HepG2 (cell line): ENCODE measurements around the gene ZMIZ1. TPM values are rescaled to one million over a fixed set of nuclear protein-coding genes. Genes with fewer than 3 reads are reported as not detected.
A peak's percentile ranks its signal among the peaks of the same experiment; 100 is the strongest.

Source experiments
- ATAC-seq: fragments of 200-7000 bp; cut with Tn5 transposase; 3 replicates; pipeline ENCODE4 v1.9.1; 2020; ENCODE audit warnings: mild to moderate bottlenecking, moderate library complexity
- BruUV-seq: library from RNA; stranded (reverse); fragments of 400-500 nt; replicated peaks from 2 replicates; lab custom pipeline; 2021; lab: Mats Ljungman, UMichigan
- CTCF ChIA-PET: fragments of 300-600 bp; formaldehyde crosslinking; extraction: SDS; loops from one replicate; lab custom pipeline; 2021; ENCODE audit warnings: low total read pairs, inconsistent platforms, low intra/inter-chr PET ratio; lab: Yijun Ruan, JAX
- POLR2A ChIA-PET: fragments of 350-600 bp; sonication (Branson Sonifier 250); formaldehyde crosslinking; loops from one replicate; lab custom pipeline; 2020; ENCODE audit warnings: antibody characterized with exemption, inconsistent platforms; lab: Yijun Ruan, JAX
- DNase-seq: peaks from one replicate; pipeline ENCODE4 v3.0.0-alpha.2; 2015; ENCODE audit warnings: low spot score
- FAIRE-seq: peaks from 3 replicates; lab custom pipeline; 2011; peaks lifted over from hg19 to GRCh38; lab: Jason Lieb, UNC
- H2AFZ ChIP-seq: one replicate; pipeline ENCODE4 v1.6.1; 2011; ENCODE audit warnings: low read length, inconsistent platforms
- H3K27ac ChIP-seq: fragments of 300-600 bp; 3 replicates; pipeline ENCODE4 v1.8.0; 2011; ENCODE audit warnings: mixed run types, mild to moderate bottlenecking, mixed read lengths, low read length, inconsistent platforms; ENCODE audit not compliant: insufficient read depth; ENCODE audit errors: extremely low read length
- H3K27me3 ChIP-seq, 2 experiments: fragments of 200-600 bp in 1 of 2; 2 replicates in 1 of 2; 3 replicates in 1 of 2; pipeline versions ENCODE4 v1.6.0 to v1.8.0; 2011; ENCODE audit warnings: low read length in 2 of 2, mild to moderate bottlenecking in 2 of 2, moderate library complexity in 2 of 2, inconsistent platforms in 1 of 2; ENCODE audit not compliant: insufficient read depth in 2 of 2, control insufficient read depth in 1 of 2
- H3K36me3 ChIP-seq, 2 experiments: fragments of 200-600 bp in 1 of 2; replicated peaks in 1 of 2; 2 replicates in 1 of 2; 3 replicates in 1 of 2; pipeline versions ENCODE4 v1.5.1 to v1.8.0; 2011; ENCODE audit warnings: low read length in 2 of 2, inconsistent platforms in 1 of 2; ENCODE audit not compliant: insufficient read depth in 2 of 2, control insufficient read depth in 1 of 2
- H3K4me1 ChIP-seq: 2 replicates; pipeline ENCODE4 v1.5.1; 2012; ENCODE audit warnings: low read length, inconsistent platforms; ENCODE audit not compliant: insufficient read depth
- H3K4me2 ChIP-seq: 2 replicates; pipeline ENCODE4 v1.6.0; 2011; ENCODE audit warnings: low read depth, low read length, inconsistent platforms
- H3K4me3 ChIP-seq, 3 experiments: fragments of 200-600 bp in 1 of 3; sonication (generic), shearing (Covaris generic) in 1 of 3; replicated peaks in 1 of 3; 2 replicates each; pipeline ENCODE4 v1.5.1; 2011 to 2016; ENCODE audit warnings: low read length in 3 of 3, inconsistent platforms in 2 of 3, low read depth in 2 of 3, mild to moderate bottlenecking in 2 of 3, control low read depth in 1 of 3, mixed read lengths in 1 of 3; ENCODE audit not compliant: insufficient read depth in 1 of 3
- H3K79me2 ChIP-seq: one replicate; pipeline ENCODE4 v1.6.1; 2011; ENCODE audit warnings: low read length, inconsistent platforms; ENCODE audit not compliant: insufficient read depth
- H3K9ac ChIP-seq: 2 replicates; pipeline ENCODE4 v1.6.0; 2011; ENCODE audit warnings: mild to moderate bottlenecking, low read depth, low read length, inconsistent platforms; ENCODE audit not compliant: insufficient read depth
- H3K9me3 ChIP-seq: 2 replicates; pipeline ENCODE4 v1.5.1; 2012; ENCODE audit warnings: mild to moderate bottlenecking, low read length
- H4K20me1 ChIP-seq: 2 replicates; pipeline ENCODE4 v1.6.0; 2011; ENCODE audit warnings: inconsistent platforms, mild to moderate bottlenecking, low read length, moderate library complexity; ENCODE audit not compliant: insufficient read depth
- CBX5 ChIP-seq: sonication (generic); formaldehyde crosslinking; IDR thresholded peaks from 2 replicates; pipeline ENCODE4 v1.4.0; 2020; ENCODE audit warnings: missing genetic modification reagents, borderline replicate concordance
- CHD4 ChIP-seq: fragments of 200-600 bp; sonication (generic); IDR thresholded peaks from 2 replicates; pipeline ENCODE4 v1.7.0; 2017; ENCODE audit warnings: mild to moderate bottlenecking, low read length, borderline replicate concordance
- HNRNPLL ChIP-seq: fragments of 200-400 bp; formaldehyde crosslinking; IDR thresholded peaks from 2 replicates; pipeline ENCODE4 v1.6.1; 2017; ENCODE audit warnings: mild to moderate bottlenecking, low read depth, low read length; ENCODE audit not compliant: poor library complexity, severe bottlenecking
- SOX5 ChIP-seq: IDR thresholded peaks from 2 replicates; pipeline ENCODE4 v1.6.1; 2016; ENCODE audit warnings: borderline replicate concordance
- SP5 ChIP-seq: IDR thresholded peaks from 2 replicates; pipeline ENCODE4 v1.6.1; 2016; ENCODE audit warnings: low read depth, borderline replicate concordance
- WIZ ChIP-seq: sonication (generic); formaldehyde crosslinking; IDR thresholded peaks from 2 replicates; pipeline ENCODE4 v1.5.1; 2020; ENCODE audit warnings: mild to moderate bottlenecking, missing genetic modification reagents
- ZNF747 ChIP-seq: sonication (generic); formaldehyde crosslinking; IDR thresholded peaks from 2 replicates; pipeline ENCODE4 v1.8.1; 2023; ENCODE audit warnings: missing genetic modification reagents, mild to moderate bottlenecking, borderline replicate concordance
- WGBS: methylation state at CpG from one replicate; pipeline ENCODE4 v1.1.6; 2017; ENCODE audit warnings: low lambda C conversion rate; 5-methylcytosine and 5-hydroxymethylcytosine counted together
- in situ Hi-C: cut with HindIII; loops from 2 replicates; pipeline ENCODE4 v1.10.0; 2017; ENCODE audit warnings: low pct_unique_long_range_greater_than_20kb; ENCODE audit not compliant: extremely low pct_ligation_motif_present
- intact Hi-C: fragments of 100-400 bp; cut with micrococcal nuclease; formaldehyde crosslinking; loops from one replicate; pipeline ENCODE4 v1.10.0; 2022; ENCODE audit not compliant: unreplicated experiment
- polyA plus RNA-seq, 8 experiments: library from polyadenylated mRNA; depleted of rRNA in 3 of 8; stranded (reverse) in 7 of 8; unstranded in 1 of 8; fragments of >200 nt; fragmentation: Illumina TruSeq in 4 of 8; extraction: Trizol in 4 of 8; gene quantifications; 2 replicates each; pipeline versions ENCODE4 v1.2.1 to v1.2.3, GENCODE V29; 2011 to 2016; ENCODE audit warnings: low read depth in 4 of 8, missing spikeins in 1 of 8, mixed read lengths in 1 of 8; ENCODE audit not compliant: insufficient read depth in 1 of 8
- total RNA-seq, 5 experiments: library from RNA; depleted of rRNA; stranded (reverse); fragments of >200 nt; fragmentation: Illumina TruSeq; extraction: Trizol; gene quantifications; 2 replicates each; pipeline ENCODE4 v1.2.3, GENCODE V29; 2016; ENCODE audit warnings: low read depth in 1 of 5
- TF ChIP-seq, protein P1 (sequence below): sonication (generic); formaldehyde crosslinking; IDR thresholded peaks from 2 replicates; pipeline ENCODE4 v1.5.1; 2020; ENCODE audit warnings: missing genetic modification reagents, mild to moderate bottlenecking, borderline replicate concordance
- TF ChIP-seq, protein P2 (sequence below): sonication (generic); formaldehyde crosslinking; IDR thresholded peaks from 2 replicates; pipeline ENCODE4 v1.9.0; 2021; ENCODE audit warnings: missing genetic modification reagents, mild to moderate bottlenecking, borderline replicate concordance
- TF ChIP-seq, protein P3 (sequence below): IDR thresholded peaks from 2 replicates; pipeline ENCODE4 v1.6.1; 2016; ENCODE audit warnings: missing compliant biosample characterization, missing genetic modification reagents, borderline replicate concordance
- TF ChIP-seq, protein P4 (sequence below): sonication (generic); formaldehyde crosslinking; IDR thresholded peaks from one replicate; pipeline ENCODE4 v1.5.1; 2020; ENCODE audit warnings: mild to moderate bottlenecking, missing genetic modification reagents; ENCODE audit errors: not compliant biosample characterization

ZMIZ1 gene
- total and polyA plus RNA-seq, 2 of the 13 experiments (the other 11 are each of a cell fraction or from before 2014, with no cell fraction given), result 5.3 to 10.2 TPM

DNA sequence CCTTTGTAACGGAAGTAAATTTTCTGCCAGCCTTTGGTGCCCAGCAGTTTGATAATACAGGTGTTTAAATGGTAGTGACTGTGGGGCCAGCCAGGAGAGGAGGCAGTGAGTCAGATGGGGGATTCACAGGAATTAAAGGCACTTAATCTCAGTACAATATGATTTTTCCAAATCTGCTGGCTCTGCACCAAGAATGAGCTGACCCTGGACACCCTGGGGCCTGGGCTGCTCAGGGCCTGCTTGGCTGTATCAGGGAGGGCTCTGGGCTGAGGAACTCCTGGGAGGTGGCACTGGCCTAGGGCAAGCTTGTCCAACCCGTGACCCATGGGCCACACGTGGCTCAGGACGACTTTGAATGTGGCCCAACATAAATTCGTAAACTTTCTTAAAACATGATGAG lies 104.1 kb downstream of the ZMIZ1 start:
- H3K9ac ChIP-seq, result no peak overlapping the region
- H3K27me3 ChIP-seq, result no peaks in the 10 kb centered on the region
- H3K36me3 ChIP-seq, result peaks cover 32 to 70% of the 10 kb centered on the region in 2 experiments
- H2AFZ ChIP-seq, result no peak overlapping the region
- no peaks in the 10 kb centered on the region for H4K20me1 ChIP-seq
- in situ Hi-C loops, result no loop called here
- ChIA-PET CTCF (no interaction called here), POLR2A (no interaction called here)
- FAIRE-seq (no peak), DNase-seq (no peak), ATAC-seq (no peak)
- TF ChIP-seq, protein P1, sequence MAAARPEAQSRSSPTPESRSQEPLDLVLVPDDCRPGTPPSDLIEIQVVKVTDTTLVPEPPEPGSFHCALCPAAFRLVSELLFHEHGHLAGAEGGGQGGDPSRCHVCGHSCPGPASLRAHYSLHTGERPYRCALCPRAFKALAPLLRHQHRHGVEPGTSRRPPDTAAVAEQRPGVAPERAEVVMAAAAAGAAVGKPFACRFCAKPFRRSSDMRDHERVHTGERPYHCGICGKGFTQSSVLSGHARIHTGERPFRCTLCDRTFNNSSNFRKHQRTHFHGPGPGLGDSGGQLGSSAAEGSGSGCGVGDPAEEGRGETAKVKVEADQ (CRISPR knock-in tag), result no peak
- TF ChIP-seq WIZ (CRISPR knock-in tag), result no peak
- TF ChIP-seq, protein P2, sequence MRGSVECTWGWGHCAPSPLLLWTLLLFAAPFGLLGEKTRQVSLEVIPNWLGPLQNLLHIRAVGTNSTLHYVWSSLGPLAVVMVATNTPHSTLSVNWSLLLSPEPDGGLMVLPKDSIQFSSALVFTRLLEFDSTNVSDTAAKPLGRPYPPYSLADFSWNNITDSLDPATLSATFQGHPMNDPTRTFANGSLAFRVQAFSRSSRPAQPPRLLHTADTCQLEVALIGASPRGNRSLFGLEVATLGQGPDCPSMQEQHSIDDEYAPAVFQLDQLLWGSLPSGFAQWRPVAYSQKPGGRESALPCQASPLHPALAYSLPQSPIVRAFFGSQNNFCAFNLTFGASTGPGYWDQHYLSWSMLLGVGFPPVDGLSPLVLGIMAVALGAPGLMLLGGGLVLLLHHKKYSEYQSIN (CRISPR knock-in tag), result no peak
- no peak for TF ChIP-seq SP5
- no peak for TF ChIP-seq CBX5 (CRISPR knock-in tag)
- TF ChIP-seq, protein P3, sequence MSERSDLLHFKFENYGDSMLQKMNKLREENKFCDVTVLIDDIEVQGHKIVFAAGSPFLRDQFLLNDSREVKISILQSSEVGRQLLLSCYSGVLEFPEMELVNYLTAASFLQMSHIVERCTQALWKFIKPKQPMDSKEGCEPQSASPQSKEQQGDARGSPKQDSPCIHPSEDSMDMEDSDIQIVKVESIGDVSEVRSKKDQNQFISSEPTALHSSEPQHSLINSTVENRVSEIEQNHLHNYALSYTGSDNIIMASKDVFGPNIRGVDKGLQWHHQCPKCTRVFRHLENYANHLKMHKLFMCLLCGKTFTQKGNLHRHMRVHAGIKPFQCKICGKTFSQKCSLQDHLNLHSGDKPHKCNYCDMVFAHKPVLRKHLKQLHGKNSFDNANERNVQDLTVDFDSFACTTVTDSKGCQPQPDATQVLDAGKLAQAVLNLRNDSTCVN (CRISPR knock-in tag), result no peak
- no peak for TF ChIP-seq CHD4
- TF ChIP-seq, protein P4, sequence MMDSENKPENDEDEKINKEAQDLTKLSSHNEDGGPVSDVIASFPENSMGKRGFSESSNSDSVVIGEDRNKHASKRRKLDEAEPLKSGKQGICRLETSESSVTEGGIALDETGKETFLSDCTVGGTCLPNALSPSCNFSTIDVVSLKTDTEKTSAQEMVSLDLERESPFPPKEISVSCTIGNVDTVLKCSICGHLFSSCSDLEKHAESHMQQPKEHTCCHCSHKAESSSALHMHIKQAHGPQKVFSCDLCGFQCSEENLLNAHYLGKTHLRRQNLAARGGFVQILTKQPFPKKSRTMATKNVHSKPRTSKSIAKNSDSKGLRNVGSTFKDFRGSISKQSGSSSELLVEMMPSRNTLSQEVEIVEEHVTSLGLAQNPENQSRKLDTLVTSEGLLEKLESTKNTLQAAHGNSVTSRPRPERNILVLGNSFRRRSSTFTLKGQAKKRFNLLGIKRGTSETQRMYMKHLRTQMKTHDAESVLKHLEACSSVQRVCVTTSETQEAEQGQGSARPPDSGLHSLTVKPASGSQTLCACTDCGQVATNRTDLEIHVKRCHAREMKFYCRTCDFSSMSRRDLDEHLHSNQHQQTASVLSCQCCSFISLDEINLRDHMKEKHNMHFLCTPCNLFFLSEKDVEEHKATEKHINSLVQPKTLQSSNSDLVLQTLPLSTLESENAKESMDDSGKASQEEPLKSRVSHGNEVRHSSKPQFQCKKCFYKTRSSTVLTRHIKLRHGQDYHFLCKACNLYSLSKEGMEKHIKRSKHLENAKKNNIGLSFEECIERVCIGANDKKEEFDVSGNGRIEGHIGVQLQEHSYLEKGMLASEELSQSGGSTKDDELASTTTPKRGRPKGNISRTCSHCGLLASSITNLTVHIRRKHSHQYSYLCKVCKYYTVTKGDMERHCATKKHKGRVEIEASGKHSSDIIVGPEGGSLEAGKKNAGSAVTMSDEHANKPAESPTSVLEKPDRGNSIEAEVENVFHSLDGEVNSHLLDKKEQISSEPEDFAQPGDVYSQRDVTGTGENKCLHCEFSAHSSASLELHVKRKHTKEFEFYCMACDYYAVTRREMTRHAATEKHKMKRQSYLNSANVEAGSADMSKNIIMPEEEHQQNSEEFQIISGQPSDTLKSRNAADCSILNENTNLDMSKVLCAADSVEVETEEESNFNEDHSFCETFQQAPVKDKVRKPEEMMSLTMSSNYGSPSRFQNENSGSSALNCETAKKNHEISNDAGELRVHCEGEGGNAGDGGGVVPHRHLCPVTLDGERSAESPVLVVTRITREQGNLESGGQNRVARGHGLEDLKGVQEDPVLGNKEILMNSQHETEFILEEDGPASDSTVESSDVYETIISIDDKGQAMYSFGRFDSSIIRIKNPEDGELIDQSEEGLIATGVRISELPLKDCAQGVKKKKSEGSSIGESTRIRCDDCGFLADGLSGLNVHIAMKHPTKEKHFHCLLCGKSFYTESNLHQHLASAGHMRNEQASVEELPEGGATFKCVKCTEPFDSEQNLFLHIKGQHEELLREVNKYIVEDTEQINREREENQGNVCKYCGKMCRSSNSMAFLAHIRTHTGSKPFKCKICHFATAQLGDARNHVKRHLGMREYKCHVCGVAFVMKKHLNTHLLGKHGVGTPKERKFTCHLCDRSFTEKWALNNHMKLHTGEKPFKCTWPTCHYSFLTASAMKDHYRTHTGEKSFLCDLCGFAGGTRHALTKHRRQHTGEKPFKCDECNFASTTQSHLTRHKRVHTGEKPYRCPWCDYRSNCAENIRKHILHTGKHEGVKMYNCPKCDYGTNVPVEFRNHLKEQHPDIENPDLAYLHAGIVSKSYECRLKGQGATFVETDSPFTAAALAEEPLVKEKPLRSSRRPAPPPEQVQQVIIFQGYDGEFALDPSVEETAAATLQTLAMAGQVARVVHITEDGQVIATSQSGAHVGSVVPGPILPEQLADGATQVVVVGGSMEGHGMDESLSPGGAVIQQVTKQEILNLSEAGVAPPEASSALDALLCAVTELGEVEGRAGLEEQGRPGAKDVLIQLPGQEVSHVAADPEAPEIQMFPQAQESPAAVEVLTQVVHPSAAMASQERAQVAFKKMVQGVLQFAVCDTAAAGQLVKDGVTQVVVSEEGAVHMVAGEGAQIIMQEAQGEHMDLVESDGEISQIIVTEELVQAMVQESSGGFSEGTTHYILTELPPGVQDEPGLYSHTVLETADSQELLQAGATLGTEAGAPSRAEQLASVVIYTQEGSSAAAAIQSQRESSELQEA (CRISPR knock-in tag), result no peak
- TF ChIP-seq HNRNPLL, result no peak
- no peak for TF ChIP-seq SOX5
- TF ChIP-seq ZNF747 (CRISPR knock-in tag), result no peak
- WGBS, result 97% methylated on average over 5 of the region's 5 CpGs
- H3K4me3 ChIP-seq, result no peak overlapping the region
- H3K79me2 ChIP-seq, result peaks cover 1% of the 10 kb centered on the region
- no peaks in the 10 kb centered on the region for H3K9me3 ChIP-seq
- no peak overlapping the region for H3K4me2 ChIP-seq
- peaks cover 42% of the 10 kb centered on the region for H3K4me1 ChIP-seq
- intact Hi-C loops, result no loop called here
- no peak overlapping the region for H3K27ac ChIP-seq
- TSS peak; percentile 15 for BruUV-seq
